ENCODE results near the gene SAFB2.

SAFB2 gene

DNA sequence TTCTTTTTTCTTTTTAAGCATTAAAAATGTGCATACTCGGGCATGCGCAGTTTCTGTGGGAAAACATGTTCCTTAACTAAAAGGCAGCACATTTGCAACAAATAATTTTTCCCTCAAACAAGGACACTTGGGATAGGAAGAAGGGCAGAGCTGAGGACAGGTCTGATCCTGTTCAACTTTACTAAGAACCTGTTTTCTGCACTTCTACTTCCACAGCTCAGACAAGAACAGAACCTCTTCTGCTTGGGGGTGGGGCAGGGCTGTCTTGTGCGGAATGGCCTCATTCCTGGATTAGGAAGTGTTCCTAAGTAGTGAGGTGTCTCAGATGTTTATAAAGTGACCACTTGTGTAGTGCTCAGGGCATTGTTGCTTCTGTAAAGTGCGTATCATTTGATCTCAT, 18.6 kb upstream of the SAFB2 start:
- no peak for DNase-seq (ENCODE audit: insufficient read length, low spot score)
- TF ChIP-seq TAF1 (IDR thresholded peaks at IDR 0.05; ENCODE audit: low read depth, low read length) (no peak), POU2F2 (IDR thresholded peaks at IDR 0.05; ENCODE audit: low read depth, low read length) (no peak), PAX5 (IDR thresholded peaks at IDR 0.05; ENCODE audit: insufficient read depth, low read length, severe bottlenecking) (no peak), POLR2AphosphoS5 (IDR thresholded peaks at IDR 0.05; ENCODE audit: low read depth, low read length) (no peak), SPI1 (IDR thresholded peaks at IDR 0.05; ENCODE audit: low read depth, low read length) (no peak), POLR2A (IDR thresholded peaks at IDR 0.05; ENCODE audit: low read depth, low read length) (no peak)
- FAIRE-seq: no peak

DNA sequence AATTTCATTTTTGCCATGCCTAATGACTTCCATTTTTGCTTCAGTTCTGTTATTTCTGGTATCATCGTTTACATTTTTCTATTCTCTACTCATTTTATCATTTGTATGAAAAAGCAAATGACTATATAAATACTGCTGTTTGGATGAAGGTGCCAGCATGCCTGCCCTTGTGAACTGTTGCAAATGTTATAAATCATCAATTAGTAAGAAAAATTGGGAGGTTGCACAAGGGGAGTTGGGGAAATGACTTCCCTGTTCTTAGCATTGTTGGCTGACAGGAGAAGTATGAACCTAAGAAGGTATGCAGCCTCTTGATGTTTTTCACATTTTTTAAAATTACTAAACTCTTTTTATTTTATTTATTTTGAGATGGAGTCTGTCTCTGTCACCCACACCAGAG, 15.4 kb upstream of the SAFB2 start:
- TF ChIP-seq POU2F2 (IDR thresholded peaks at IDR 0.05; ENCODE audit: low read depth, low read length): no peak
- no peak for TF ChIP-seq TAF1 (IDR thresholded peaks at IDR 0.05; ENCODE audit: low read depth, low read length)
- TF ChIP-seq SPI1 (IDR thresholded peaks at IDR 0.05; ENCODE audit: low read depth, low read length): no peak
- no peak for TF ChIP-seq POLR2AphosphoS5 (IDR thresholded peaks at IDR 0.05; ENCODE audit: low read depth, low read length)
- no peak for TF ChIP-seq POLR2A (IDR thresholded peaks at IDR 0.05; ENCODE audit: low read depth, low read length)
- TF ChIP-seq PAX5 (IDR thresholded peaks at IDR 0.05; ENCODE audit: insufficient read depth, low read length, severe bottlenecking): no peak
- FAIRE-seq: no peak

DNA sequence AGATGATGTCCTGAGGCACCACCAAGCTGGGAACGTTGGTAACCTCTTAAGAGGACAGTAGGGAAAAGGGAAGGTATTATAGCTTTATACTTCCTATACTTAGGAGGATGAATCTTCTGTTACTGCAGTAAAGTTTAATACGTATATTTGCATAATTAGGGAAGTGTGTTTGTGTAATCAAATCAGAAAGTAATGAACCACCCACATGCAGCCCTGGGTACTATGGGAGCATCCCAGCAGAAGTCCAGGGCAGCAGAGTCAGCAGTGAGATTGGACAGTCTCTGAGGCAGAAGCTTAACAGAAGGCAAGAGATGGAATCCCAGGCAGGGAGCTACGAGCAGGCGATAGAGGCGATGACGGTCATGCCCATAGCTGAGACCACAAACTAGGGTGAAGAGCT, 12.9 kb upstream of the SAFB2 start:
- DNase-seq (ENCODE audit: insufficient read length, low spot score): no peak
- TF ChIP-seq TAF1 (IDR thresholded peaks at IDR 0.05; ENCODE audit: low read depth, low read length) (no peak), POLR2AphosphoS5 (IDR thresholded peaks at IDR 0.05; ENCODE audit: low read depth, low read length) (no peak), PAX5 (IDR thresholded peaks at IDR 0.05; ENCODE audit: insufficient read depth, low read length, severe bottlenecking) (no peak), POLR2A (IDR thresholded peaks at IDR 0.05; ENCODE audit: low read depth, low read length) (no peak), SPI1 (IDR thresholded peaks at IDR 0.05; ENCODE audit: low read depth, low read length) (no peak), POU2F2 (IDR thresholded peaks at IDR 0.05; ENCODE audit: low read depth, low read length) (no peak)
- no peak for FAIRE-seq

More for the DNA sequence above, 15.4 kb upstream of the SAFB2 start:
- DNase-seq (ENCODE audit: insufficient read length, low spot score): no peak

DNA sequence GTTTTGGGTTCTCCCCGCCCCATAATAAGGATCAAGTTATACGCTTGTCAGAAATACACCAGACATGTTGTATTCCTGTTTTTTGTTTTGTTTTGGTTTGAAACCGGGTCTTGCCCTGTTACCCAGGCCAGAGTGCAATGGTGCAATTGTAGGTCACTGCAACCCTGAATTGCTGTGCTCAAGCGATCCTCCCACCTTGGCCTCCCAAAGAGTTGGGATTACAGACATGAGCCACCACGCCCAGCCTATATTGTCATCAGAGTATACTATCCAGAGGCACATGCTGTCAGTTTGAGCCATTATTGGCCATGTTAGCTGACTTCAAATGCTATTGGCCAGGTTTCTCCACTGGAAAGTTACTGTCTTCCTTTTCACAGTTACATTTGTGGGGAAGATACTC, 10.1 kb upstream of the SAFB2 start:
- FAIRE-seq: no peak
- no peak for TF ChIP-seq PAX5 (IDR thresholded peaks at IDR 0.05; ENCODE audit: insufficient read depth, low read length, severe bottlenecking)
- TF ChIP-seq POU2F2 (IDR thresholded peaks at IDR 0.05; ENCODE audit: low read depth, low read length): no peak
- TF ChIP-seq SPI1 (IDR thresholded peaks at IDR 0.05; ENCODE audit: low read depth, low read length): no peak
- TF ChIP-seq POLR2A (IDR thresholded peaks at IDR 0.05; ENCODE audit: low read depth, low read length): no peak
- TF ChIP-seq TAF1 (IDR thresholded peaks at IDR 0.05; ENCODE audit: low read depth, low read length): no peak
- TF ChIP-seq POLR2AphosphoS5 (IDR thresholded peaks at IDR 0.05; ENCODE audit: low read depth, low read length): no peak
- DNase-seq (ENCODE audit: insufficient read length, low spot score): no peak

DNA sequence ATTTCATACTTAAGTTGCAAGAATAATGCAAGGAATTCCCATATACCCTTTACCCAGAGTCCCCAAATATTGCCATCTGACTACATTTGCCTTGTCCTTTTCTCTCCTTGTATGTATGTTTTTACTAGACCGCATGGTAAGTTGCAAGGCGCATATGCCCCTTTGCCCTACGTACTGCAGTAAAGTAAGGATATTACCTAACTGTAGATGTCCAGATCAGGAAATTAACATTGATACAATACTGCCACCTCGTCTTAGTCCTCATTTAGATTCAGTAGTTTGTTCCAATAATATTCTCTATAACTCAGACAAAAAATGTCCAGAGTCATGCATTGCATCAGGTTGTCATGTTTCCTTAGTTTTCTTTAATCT, 9.7 kb upstream of the SAFB2 start:
- TF ChIP-seq PAX5 (IDR thresholded peaks at IDR 0.05; ENCODE audit: insufficient read depth, low read length, severe bottlenecking): no peak
- TF ChIP-seq POLR2A (IDR thresholded peaks at IDR 0.05; ENCODE audit: low read depth, low read length): no peak
- no peak for TF ChIP-seq POLR2AphosphoS5 (IDR thresholded peaks at IDR 0.05; ENCODE audit: low read depth, low read length)
- FAIRE-seq: no peak

DNA sequence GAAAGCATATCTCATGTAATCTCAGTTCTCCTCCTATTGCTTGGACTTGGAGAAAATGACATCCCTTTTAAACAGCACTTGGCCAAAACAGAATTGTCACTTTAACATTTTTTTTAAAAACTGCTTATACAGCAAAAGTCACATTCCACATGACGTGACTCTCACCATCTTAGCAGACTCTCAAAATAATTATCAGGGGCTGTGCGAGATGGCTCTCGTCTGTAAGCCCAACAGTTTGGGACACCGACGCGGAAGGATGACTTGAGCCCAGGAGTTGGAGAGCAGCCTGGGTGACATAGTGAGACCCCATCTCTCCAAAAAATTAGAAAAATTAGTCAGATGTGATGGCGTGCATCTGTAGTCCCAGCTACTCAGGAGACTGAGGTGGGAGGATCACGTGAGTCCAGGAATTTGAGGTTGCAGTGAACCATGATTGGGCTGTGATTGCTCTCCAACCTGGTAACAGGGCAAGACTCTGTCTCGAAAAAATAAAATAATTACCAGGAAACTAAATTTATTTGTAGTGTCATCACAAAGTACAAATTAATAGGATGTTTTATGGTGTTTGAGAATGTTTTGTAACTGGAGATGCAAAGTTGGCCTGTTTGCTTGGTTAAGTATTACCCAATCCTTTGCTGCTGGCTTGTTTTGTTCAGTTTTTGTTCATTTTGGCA, 9.1 kb upstream of the SAFB2 start:
- TF ChIP-seq SPI1 (IDR thresholded peaks at IDR 0.05; ENCODE audit: low read depth, low read length) (no peak), POLR2AphosphoS5 (IDR thresholded peaks at IDR 0.05; ENCODE audit: low read depth, low read length) (no peak), POU2F2 (IDR thresholded peaks at IDR 0.05; ENCODE audit: low read depth, low read length) (no peak), POLR2A (IDR thresholded peaks at IDR 0.05; ENCODE audit: low read depth, low read length) (no peak), TAF1 (IDR thresholded peaks at IDR 0.05; ENCODE audit: low read depth, low read length) (no peak), PAX5 (IDR thresholded peaks at IDR 0.05; ENCODE audit: insufficient read depth, low read length, severe bottlenecking) (no peak)
- no peak for DNase-seq (ENCODE audit: insufficient read length, low spot score)
- FAIRE-seq: no peak

More for the DNA sequence above, 9.7 kb upstream of the SAFB2 start:
- DNase-seq (ENCODE audit: insufficient read length, low spot score): no peak

DNA sequence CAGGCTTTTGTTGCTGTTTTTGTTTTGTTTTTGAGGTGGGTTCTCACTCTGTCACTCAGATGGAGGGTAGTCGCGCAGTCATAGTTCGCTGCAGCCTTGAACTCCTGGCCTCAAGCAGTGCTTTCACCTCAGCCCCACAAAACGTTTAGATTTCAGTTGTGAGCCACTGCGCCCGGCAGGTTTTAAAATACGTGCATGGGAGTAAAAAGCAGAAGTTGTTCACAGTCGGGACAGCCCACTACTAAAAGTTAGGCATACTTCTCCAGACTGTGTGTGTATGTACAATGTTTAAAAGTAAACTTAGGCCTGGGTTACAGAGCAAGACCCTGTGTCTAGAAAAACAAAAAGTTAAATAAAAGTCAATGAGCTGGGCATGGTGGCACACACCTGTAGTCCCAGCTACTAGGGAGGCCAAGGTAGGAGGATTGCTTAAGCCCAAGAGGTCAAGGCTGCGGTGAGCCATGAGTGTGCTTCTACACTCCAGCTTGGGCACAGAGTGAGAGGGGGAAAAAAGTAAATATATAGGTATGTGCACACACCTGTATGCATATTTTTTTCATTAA, 6.4 kb upstream of the SAFB2 start:
- TF ChIP-seq POLR2A (IDR thresholded peaks at IDR 0.05; ENCODE audit: low read depth, low read length) (no peak), SPI1 (IDR thresholded peaks at IDR 0.05; ENCODE audit: low read depth, low read length) (peak; percentile 35; the same call in 1 of the 2 replicates)
- FAIRE-seq (no peak), DNase-seq (ENCODE audit: insufficient read length, low spot score) (no peak)

DNA sequence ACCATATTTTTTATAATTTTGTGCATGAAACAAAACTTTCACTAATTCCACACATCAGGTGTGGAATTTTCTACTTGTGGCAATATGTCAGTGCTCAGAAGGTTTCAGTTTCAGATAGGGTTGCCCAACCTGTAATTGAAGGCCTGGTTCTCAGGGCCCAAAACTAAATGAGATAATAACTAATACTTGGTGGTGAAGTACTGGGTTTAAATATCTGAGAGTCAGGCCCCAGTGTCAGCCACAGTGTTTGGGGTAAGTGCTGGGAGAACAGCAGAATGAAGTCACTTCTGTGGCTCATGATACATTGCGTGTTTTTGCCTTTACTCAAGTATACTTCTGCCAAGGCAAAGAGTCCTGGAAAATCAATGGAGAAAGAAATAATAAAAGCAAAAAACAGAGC, 5.9 kb upstream of the SAFB2 start:
- TF ChIP-seq SPI1 (IDR thresholded peaks at IDR 0.05; ENCODE audit: low read depth, low read length) (no peak), POU2F2 (IDR thresholded peaks at IDR 0.05; ENCODE audit: low read depth, low read length) (no peak), POLR2AphosphoS5 (IDR thresholded peaks at IDR 0.05; ENCODE audit: low read depth, low read length) (no peak), TAF1 (IDR thresholded peaks at IDR 0.05; ENCODE audit: low read depth, low read length) (no peak), POLR2A (IDR thresholded peaks at IDR 0.05; ENCODE audit: low read depth, low read length) (no peak), PAX5 (IDR thresholded peaks at IDR 0.05; ENCODE audit: insufficient read depth, low read length, severe bottlenecking) (no peak)
- peak; percentile 16 for FAIRE-seq
- no peak for DNase-seq (ENCODE audit: insufficient read length, low spot score)

DNA sequence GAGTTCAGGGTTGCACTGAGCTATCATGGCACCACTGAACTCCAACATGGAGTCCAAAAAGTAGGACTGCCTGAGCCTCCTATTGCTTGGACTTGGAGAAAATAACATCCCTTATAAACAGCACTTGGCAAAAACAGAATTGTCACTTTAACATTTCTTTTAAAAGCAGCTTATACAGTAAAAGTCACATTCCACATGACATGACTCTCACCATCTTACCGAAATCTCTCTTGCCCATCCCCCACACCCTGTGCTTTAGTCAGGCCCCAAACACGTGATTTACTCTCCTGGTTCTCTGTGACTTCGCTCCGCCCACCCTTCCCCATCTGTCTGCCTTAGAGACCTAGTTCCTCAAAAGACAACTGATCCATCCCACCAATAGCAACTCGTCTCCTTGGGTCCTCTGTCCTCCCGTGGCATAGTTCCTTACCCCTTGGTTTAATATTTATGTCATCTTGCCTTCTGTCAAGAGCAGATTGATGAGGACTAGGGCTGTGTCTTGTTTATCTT, 4.9 kb upstream of the SAFB2 start:
- TF ChIP-seq PAX5 (IDR thresholded peaks at IDR 0.05; ENCODE audit: insufficient read depth, low read length, severe bottlenecking): no peak
- peak; percentile 60 for TF ChIP-seq SPI1 (IDR thresholded peaks at IDR 0.05; ENCODE audit: low read depth, low read length)
- DNase-seq (ENCODE audit: insufficient read length, low spot score) (peak; percentile 35), FAIRE-seq (peak; percentile 93)

DNA sequence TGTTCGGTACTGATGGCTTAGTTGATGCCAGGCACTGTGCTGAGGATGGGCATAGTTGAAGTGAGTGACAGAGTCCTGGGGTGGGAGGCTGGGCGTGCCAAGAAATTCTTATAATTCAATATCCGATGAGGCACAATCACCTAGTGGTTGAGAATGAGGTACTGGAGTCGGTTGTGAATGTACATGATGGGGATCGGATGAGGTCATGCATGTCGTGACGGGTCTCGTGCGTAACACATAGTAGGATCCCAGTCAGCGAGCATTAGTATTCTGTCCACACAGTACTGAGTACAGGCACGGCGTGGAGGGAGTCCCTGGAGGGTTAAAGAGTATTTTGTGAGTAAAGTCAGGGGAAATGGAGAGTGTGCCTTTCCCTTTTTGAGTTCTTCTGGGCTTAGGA, 3.1 kb upstream of the SAFB2 start:
- TF ChIP-seq POLR2A (IDR thresholded peaks at IDR 0.05; ENCODE audit: low read depth, low read length) (no peak), PAX5 (IDR thresholded peaks at IDR 0.05; ENCODE audit: insufficient read depth, low read length, severe bottlenecking) (no peak), TAF1 (IDR thresholded peaks at IDR 0.05; ENCODE audit: low read depth, low read length) (no peak), SPI1 (IDR thresholded peaks at IDR 0.05; ENCODE audit: low read depth, low read length) (no peak), POLR2AphosphoS5 (IDR thresholded peaks at IDR 0.05; ENCODE audit: low read depth, low read length) (no peak; the same call in 1 of the 2 replicates), POU2F2 (IDR thresholded peaks at IDR 0.05; ENCODE audit: low read depth, low read length) (no peak)
- FAIRE-seq: no peak
- DNase-seq (ENCODE audit: insufficient read length, low spot score): no peak
